ENCODE data around the gene ZNF728. TPM values are rescaled to one million over a fixed set of nuclear protein-coding genes. Genes with fewer than 3 reads are reported as not detected.
A peak's percentile ranks its signal among the peaks of the same experiment; 100 is the strongest.

The ZNF728 gene
- total and polyA plus RNA-seq, 2 of the 13 experiments (the other 11 are each of a cell fraction or from before 2014, with no cell fraction given) = not detected

- no peaks in the 10 kb centered on the region for H3K79me2 ChIP-seq (ENCODE audit: insufficient read depth, low read length)
- no peak overlapping the region for H3K4me2 ChIP-seq (ENCODE audit: low read depth, low read length)
- no peaks in the 10 kb centered on the region for H3K4me1 ChIP-seq (ENCODE audit: insufficient read depth, low read length)
- no peaks in the 10 kb centered on the region for H3K27me3 ChIP-seq (ENCODE audit: control insufficient read depth in 1 of 2, insufficient read depth in 2 of 2, low read length in 2 of 2)
- 26% methylated on average over 5 of the region's 5 CpGs for WGBS (ENCODE audit: low lambda C conversion rate)
- no peak overlapping the region for H3K27ac ChIP-seq (ENCODE audit: extremely low read length, insufficient read depth, low read length)
- H3K4me3 ChIP-seq (replicated peaks in 1 of 3; ENCODE audit: insufficient read depth in 1 of 3, low read depth in 2 of 3, low read length in 3 of 3) = no peak overlapping the region
- no peak overlapping the region for H2AFZ ChIP-seq (ENCODE audit: low read length)
- FAIRE-seq (no peak), ATAC-seq (no peak), DNase-seq (ENCODE audit: low spot score) (no peak)
- BruUV-seq (replicated peaks) = no TSS peak
- ChIA-PET POLR2A (no interaction called here), CTCF (ENCODE audit: low intra/inter-chr PET ratio, low total read pairs) (no interaction called here)
- H3K36me3 ChIP-seq (replicated peaks in 1 of 2; ENCODE audit: control insufficient read depth in 1 of 2, insufficient read depth in 2 of 2, low read length in 2 of 2) = no peaks in the 10 kb centered on the region
- H3K9me3 ChIP-seq (ENCODE audit: low read length) = peaks cover 91% of the 10 kb centered on the region
- H4K20me1 ChIP-seq (ENCODE audit: insufficient read depth, low read length) = no peaks in the 10 kb centered on the region
- TF ChIP-seq CEBPZ (IDR thresholded peaks at IDR 0.05; ENCODE audit: low read length) (peak; percentile 52; the same call in 1 of the 2 replicates), ZNF280D (CRISPR knock-in tag; IDR thresholded peaks at IDR 0.05) (peak; percentile 72; the same call in 1 of the 2 replicates), XRCC5 (optimal IDR thresholded peaks at IDR 0.05; ENCODE audit: low read length) (peak; percentile 40), FOXA3 (CRISPR knock-in tag; IDR thresholded peaks at IDR 0.05) (no peak), ZNF616 (CRISPR knock-in tag; IDR thresholded peaks at IDR 0.05; ENCODE audit: low read depth) (peak; percentile 100), ZFP36 (IDR thresholded peaks at IDR 0.05; ENCODE audit: borderline replicate concordance, low read depth, low read length, partially characterized antibody) (peak; percentile 53), RBFOX2 (IDR thresholded peaks at IDR 0.05; ENCODE audit: low read depth, low read length) (no peak), SETDB1 (CRISPR knock-in tag; IDR thresholded peaks at IDR 0.05; ENCODE audit: borderline replicate concordance) (peak; percentile 84; the same call in 1 of the 2 replicates), U2AF1 (optimal IDR thresholded peaks at IDR 0.05; ENCODE audit: low read depth, low read length) (no peak), SMAD1 (CRISPR knock-in tag; IDR thresholded peaks at IDR 0.05; ENCODE audit: borderline replicate concordance, low read depth) (no peak), CBX5 (CRISPR knock-in tag; IDR thresholded peaks at IDR 0.05; ENCODE audit: borderline replicate concordance) (peak; percentile 78; the same call in 1 of the 2 replicates), CBX1 (IDR thresholded peaks at IDR 0.05; ENCODE audit: low read depth) (peak; percentile 96), ZKSCAN1 (IDR thresholded peaks at IDR 0.05; ENCODE audit: low read length) (peak; percentile 42; the same call in 1 of the 2 replicates)
- intact Hi-C loops (cut with micrococcal nuclease; ENCODE audit: unreplicated experiment) (no loop called here), in situ Hi-C loops (cut with HindIII; ENCODE audit: extremely low pct_ligation_motif_present, low pct_unique_long_range_greater_than_20kb) (no loop called here)
- no peak overlapping the region for H3K9ac ChIP-seq (ENCODE audit: insufficient read depth, low read depth, low read length)
These were observed 57.4 kb downstream of the ZNF728 start for GRCh38 chr19:22945560-22945959.
